Stimulated activated CD4-positive, alpha-beta T cell treated with anti-CD3 and anti-CD28 coated beads, Interleukin-2, amount 100 ng/mL, for 48 hours (primary cell): ENCODE measurements around the gene SEC61A1.

Experiments used
- DNase-seq, 2 donors: peaks; one replicate each; pipeline ENCODE4 v3.0.0-alpha.2; 2020

Gene SEC61A1

DNA sequence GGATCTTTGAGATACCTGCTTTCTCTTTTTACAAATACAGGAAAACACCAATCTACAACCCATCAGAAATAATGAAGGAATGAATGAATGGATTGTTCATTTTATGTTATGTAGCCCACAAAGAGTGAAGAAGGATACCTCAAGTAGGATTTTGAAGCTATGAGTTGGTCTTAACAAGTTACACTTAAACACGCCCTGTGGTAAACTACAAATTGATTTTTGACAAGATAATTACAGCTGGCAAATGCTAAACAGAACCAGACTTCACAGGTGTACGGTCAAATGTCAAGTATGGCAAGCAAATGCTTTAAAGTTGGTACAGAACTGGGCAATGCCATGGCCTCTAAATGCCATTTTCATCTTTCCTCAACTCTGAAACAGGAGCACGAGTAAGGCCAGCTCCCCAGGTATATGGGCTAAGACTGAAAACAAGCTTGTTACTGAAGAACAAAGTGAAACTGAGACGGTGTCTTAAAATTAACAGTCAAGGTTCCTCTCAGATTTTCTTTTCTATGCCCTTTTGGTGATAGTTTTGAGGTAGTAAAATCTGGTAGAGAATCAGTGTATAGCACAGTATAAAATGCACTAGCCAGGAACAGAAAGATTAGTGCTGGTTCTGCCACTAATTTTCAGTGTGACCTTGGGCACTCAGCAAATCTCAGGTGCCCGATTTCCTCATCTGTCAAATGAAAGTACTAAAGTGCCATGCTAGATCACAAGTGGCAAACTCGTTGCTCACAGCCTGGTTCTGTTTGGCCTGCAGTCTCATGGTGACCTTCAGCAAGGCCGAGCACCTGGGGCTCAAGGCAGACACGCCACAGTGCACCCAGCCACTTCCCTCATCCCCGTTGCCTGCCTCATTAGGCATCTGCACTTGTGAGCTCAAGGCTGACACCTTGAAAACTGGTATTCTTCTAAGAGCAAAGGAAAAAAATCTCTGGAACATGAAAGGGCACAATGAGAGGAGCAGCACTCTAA lies 61.9 kb downstream of the SEC61A1 start:
- DNase-seq = no peak
